Measurements from ENCODE around the gene AP1M2. TPM values are rescaled to one million over a fixed set of nuclear protein-coding genes. Genes with fewer than 3 reads are reported as not detected.

AP1M2 gene
- total RNA-seq, 1 donor from 2014 or later: 114 TPM

DNA sequence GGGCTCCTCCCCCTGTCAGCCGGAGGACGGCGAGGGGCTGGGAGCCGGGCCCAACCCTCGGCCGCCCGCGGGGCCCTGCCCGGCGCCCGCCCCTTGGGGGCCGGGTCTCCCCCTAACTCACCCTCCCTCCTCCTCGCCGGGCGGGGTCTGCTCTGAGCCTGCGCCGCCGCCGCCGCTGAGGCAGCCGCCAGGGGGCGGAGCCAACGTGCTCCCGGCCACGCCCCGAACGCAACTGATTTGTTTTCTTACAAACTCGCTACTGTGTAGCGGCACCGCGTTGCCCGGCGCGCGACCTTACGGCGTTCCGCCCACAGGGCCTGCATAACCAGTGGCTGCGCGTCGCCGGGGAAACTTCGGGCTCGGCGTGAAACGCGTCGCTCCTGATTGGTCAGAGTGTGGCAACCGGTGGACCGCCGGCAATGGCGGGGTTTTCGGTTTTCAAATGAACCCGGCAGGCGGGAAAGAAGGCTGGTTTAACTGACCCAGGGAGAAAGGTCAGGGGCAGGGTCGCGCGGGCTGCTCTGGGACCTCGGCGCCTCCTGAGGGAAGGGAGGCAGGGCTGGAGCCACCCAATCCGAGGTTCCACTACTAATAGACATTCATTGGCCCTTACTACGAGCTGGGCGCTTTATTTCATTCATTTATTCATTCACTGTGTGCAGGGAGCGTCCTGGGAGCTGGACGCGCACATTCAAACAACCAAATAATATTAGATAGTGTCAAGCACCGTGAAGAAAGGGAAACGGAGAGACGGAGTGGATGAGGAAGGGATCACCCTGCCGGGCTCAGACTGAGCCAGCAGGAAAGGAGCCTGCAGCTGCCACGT lies 18.1 kb downstream of the AP1M2 start, which contains the start of gene CDKN2D:
CDKN2D (minus strand) TSS at position 154 of the 826 bp plus-strand sequence. CDS start 326 bp downstream, outside the sequence.
- FAIRE-seq (no peak), DNase-seq (ENCODE audit: low read depth) (peak; percentile 97)
- TF ChIP-seq CTCF (IDR thresholded peaks at IDR 0.05; ENCODE audit: insufficient read depth, low read length, severe bottlenecking): peak; percentile 12
- Histone ChIP-seq H3K4me3 (ENCODE audit: low read depth, low read length) (peak within 1 kb of the TSS; percentile 55), H3K27me3 (ENCODE audit: control insufficient read depth, insufficient read depth, low read length) (no peaks in the 10 kb centered on the region), H3K36me3 (ENCODE audit: control insufficient read depth, insufficient read depth, low read length) (peaks cover 3% of the 10 kb centered on the region)

DNA sequence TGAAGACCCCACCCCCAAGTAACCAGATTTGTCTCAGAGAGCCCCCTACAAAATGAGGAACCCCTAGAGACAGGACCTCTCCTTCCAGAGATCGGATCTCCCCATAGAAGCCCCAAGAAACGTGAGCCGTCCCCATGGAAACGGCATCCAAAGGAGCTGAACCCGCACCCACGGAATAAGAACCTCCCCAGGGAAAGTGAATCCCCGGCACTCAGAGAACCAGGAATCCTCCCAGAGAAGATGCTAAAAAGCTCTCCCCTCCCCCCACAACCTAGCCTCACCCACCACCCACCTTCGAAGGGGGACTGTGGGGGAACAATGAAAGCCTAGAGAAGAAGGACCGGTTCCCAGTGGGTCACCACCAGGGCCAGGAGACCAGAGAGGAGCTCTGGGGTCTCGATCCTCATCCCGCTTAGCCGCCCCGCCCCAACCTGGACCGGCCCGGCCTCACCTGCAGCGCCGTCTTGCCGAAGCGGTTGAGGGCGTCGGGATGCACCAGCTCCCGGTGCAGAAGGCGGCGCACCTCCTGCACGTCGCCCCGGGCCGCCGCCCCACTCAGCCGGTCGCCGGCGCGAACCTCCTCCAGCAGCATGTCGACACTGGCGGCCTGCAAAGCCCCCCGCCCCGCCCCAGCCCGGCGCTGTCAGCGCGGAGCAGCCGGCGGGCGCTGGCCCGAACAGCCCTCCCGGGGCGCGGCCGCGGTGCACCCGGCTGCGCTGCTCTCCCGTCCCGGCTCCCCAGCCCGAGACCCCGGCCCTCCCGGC lies 18.9 kb downstream of the AP1M2 start:
- DNase-seq (ENCODE audit: low read depth) (peak; percentile 33), FAIRE-seq (no peak)
- Histone ChIP-seq H3K27me3 (ENCODE audit: control insufficient read depth, insufficient read depth, low read length) (no peaks in the 10 kb centered on the region), H3K36me3 (ENCODE audit: control insufficient read depth, insufficient read depth, low read length) (peaks cover 4% of the 10 kb centered on the region), H3K4me3 (ENCODE audit: low read depth, low read length) (peak overlapping the region; percentile 55)
- TF ChIP-seq CTCF (IDR thresholded peaks at IDR 0.05; ENCODE audit: insufficient read depth, low read length, severe bottlenecking): peak; percentile 31

- Histone ChIP-seq H3K4me3 (ENCODE audit: low read depth, low read length) (peak overlapping the region; percentile 55), H3K36me3 (ENCODE audit: control insufficient read depth, insufficient read depth, low read length) (peaks cover 4% of the 10 kb centered on the region), H3K27me3 (ENCODE audit: control insufficient read depth, insufficient read depth, low read length) (no peaks in the 10 kb centered on the region)
- TF ChIP-seq CTCF (IDR thresholded peaks at IDR 0.05; ENCODE audit: insufficient read depth, low read length, severe bottlenecking): no peak
- no peak for FAIRE-seq
- DNase-seq (ENCODE audit: low read depth): no peak
Observed at GRCh38 chr19:10567656-10568055, 19.5 kb downstream of the AP1M2 start.

- FAIRE-seq (no peak), DNase-seq (ENCODE audit: low read depth) (no peak)
- Histone ChIP-seq H3K36me3 (ENCODE audit: control insufficient read depth, insufficient read depth, low read length) (peaks cover 6% of the 10 kb centered on the region), H3K27me3 (ENCODE audit: control insufficient read depth, insufficient read depth, low read length) (no peaks in the 10 kb centered on the region), H3K4me3 (ENCODE audit: low read depth, low read length) (no peak overlapping the region)
- no peak for TF ChIP-seq CTCF (IDR thresholded peaks at IDR 0.05; ENCODE audit: insufficient read depth, low read length, severe bottlenecking)
Observed at GRCh38 chr19:10566658-10567410, 20.3 kb downstream of the AP1M2 start.

GRCh38 chr19:10566408-10566657 lies 20.8 kb downstream of the AP1M2 start:
- Histone ChIP-seq H3K27me3 (ENCODE audit: control insufficient read depth, insufficient read depth, low read length) (no peaks in the 10 kb centered on the region), H3K4me3 (ENCODE audit: low read depth, low read length) (peak overlapping the region; percentile 99), H3K36me3 (ENCODE audit: control insufficient read depth, insufficient read depth, low read length) (peaks cover 6% of the 10 kb centered on the region)
- TF ChIP-seq CTCF (IDR thresholded peaks at IDR 0.05; ENCODE audit: insufficient read depth, low read length, severe bottlenecking): no peak
- no peak for FAIRE-seq
- no peak for DNase-seq (ENCODE audit: low read depth)

Measured in bronchial epithelial cell (primary cell).